Measurements from ENCODE around the gene TYMP.

DNA sequence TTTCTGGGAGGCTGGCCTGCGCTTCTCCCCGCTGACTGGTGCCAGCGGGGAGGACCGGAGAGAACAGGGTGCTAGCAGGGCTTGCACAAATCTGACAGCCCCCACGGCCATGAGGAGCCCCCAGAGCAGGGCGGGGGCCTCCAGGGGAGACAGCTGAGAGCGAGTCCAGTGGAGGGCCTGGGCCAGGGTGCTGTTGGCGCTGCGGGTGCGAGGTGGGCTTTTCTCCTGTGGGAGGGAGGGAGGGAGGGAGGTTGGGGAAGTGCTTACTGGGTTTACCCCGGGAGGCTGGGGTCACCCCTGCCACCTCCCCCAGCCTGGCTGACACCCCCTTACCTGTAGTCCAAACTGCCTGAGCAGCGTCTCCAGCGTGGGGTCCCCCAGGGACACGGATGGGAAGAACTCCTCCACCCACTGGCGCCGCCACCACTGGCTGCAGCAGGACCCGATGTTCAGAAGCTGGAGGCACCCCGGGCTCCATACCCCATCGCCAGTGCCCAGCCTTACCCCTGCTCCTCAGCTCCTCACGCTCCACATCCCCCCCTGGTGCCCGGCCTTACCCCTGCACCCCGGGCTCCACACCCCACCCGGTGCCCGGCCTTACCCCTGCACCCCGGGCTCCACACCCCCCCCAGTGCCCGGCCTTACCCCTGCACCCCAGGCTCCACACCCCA lies 26.2 kb downstream of the TYMP start:
- TF ChIP-seq, protein P1, sequence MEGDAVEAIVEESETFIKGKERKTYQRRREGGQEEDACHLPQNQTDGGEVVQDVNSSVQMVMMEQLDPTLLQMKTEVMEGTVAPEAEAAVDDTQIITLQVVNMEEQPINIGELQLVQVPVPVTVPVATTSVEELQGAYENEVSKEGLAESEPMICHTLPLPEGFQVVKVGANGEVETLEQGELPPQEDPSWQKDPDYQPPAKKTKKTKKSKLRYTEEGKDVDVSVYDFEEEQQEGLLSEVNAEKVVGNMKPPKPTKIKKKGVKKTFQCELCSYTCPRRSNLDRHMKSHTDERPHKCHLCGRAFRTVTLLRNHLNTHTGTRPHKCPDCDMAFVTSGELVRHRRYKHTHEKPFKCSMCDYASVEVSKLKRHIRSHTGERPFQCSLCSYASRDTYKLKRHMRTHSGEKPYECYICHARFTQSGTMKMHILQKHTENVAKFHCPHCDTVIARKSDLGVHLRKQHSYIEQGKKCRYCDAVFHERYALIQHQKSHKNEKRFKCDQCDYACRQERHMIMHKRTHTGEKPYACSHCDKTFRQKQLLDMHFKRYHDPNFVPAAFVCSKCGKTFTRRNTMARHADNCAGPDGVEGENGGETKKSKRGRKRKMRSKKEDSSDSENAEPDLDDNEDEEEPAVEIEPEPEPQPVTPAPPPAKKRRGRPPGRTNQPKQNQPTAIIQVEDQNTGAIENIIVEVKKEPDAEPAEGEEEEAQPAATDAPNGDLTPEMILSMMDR (IDR thresholded peaks at IDR 0.05), result no peak
- TF ChIP-seq POLR2AphosphoS5 (IDR thresholded peaks at IDR 0.05) (no peak), POLR2A (IDR thresholded peaks at IDR 0.05) (no peak), EP300 (IDR thresholded peaks at IDR 0.05) (no peak)
